Osteocyte (in vitro differentiated cells): Measurements from ENCODE around the gene LARP4B. TPM values are rescaled to one million over a fixed set of nuclear protein-coding genes. Genes with fewer than 3 reads are reported as not detected.

ENCODE experiments used
- DNase-seq: peaks from one replicate; pipeline ENCODE4 v3.0.0; 2021; ENCODE audit warnings: mixed read lengths; ENCODE audit not compliant: unreplicated experiment; ENCODE audit errors: extremely low spot score
- H3K27ac Mint-ChIP-seq: one replicate; pipeline ENCODE4 v1.8.0; 2021; ENCODE audit warnings: mild to moderate bottlenecking, mixed read lengths; ENCODE audit not compliant: unreplicated experiment
- H3K27me3 Mint-ChIP-seq: one replicate; pipeline ENCODE4 v1.8.0; 2021; ENCODE audit warnings: mixed read lengths; ENCODE audit not compliant: unreplicated experiment
- H3K36me3 Mint-ChIP-seq: one replicate; pipeline ENCODE4 v1.8.0; 2021; ENCODE audit warnings: mixed read lengths; ENCODE audit not compliant: unreplicated experiment
- H3K4me1 Mint-ChIP-seq: one replicate; pipeline ENCODE4 v1.8.0; 2021; ENCODE audit warnings: mixed read lengths; ENCODE audit not compliant: unreplicated experiment
- H3K4me3 Mint-ChIP-seq: one replicate; pipeline ENCODE4 v1.8.0; 2021; ENCODE audit warnings: mild to moderate bottlenecking, moderate library complexity, mixed read lengths; ENCODE audit not compliant: unreplicated experiment
- H3K9me3 Mint-ChIP-seq: one replicate; pipeline ENCODE4 v1.8.0; 2021; ENCODE audit warnings: mixed read lengths; ENCODE audit not compliant: unreplicated experiment
- CTCF ChIP-seq: fragments of 200-600 bp; sonication (generic); IDR thresholded peaks from 2 replicates; pipeline ENCODE4 v1.5.0; 2021; ENCODE audit warnings: antibody characterized with exemption, mild to moderate bottlenecking, moderate library complexity
- total RNA-seq: library from RNA; stranded (reverse); gene quantifications from 2 replicates; pipeline ENCODE4 v1.2.1, GENCODE V29; 2021

Gene LARP4B
- total RNA-seq, 1 donor from 2014 or later: 79.6 TPM

GRCh38 chr10:815338-816090, 116.0 kb downstream of the LARP4B start:
- peak; percentile 19 for TF ChIP-seq CTCF
- DNase-seq: no peak
- no peak overlapping the region for H3K4me3 Mint-ChIP-seq
- peaks cover 14% of the 10 kb centered on the region for H3K4me1 Mint-ChIP-seq
- no peaks in the 10 kb centered on the region for H3K27me3 Mint-ChIP-seq
- H3K36me3 Mint-ChIP-seq: peaks cover 40% of the 10 kb centered on the region
- no peaks in the 10 kb centered on the region for H3K9me3 Mint-ChIP-seq
- H3K27ac Mint-ChIP-seq: no peak overlapping the region

GRCh38 chr10:814536-815302, 116.8 kb downstream of the LARP4B start:
- peaks cover 10% of the 10 kb centered on the region for H3K4me1 Mint-ChIP-seq
- no peaks in the 10 kb centered on the region for H3K9me3 Mint-ChIP-seq
- no peak for DNase-seq
- no peaks in the 10 kb centered on the region for H3K27me3 Mint-ChIP-seq
- no peak for TF ChIP-seq CTCF
- no peak overlapping the region for H3K4me3 Mint-ChIP-seq
- no peak overlapping the region for H3K27ac Mint-ChIP-seq
- H3K36me3 Mint-ChIP-seq: peaks cover 36% of the 10 kb centered on the region

GRCh38 chr10:813286-813685, 118.2 kb downstream of the LARP4B start:
- Mint-ChIP-seq H3K4me3 (no peak overlapping the region), H3K9me3 (no peaks in the 10 kb centered on the region), H3K36me3 (peaks cover 39% of the 10 kb centered on the region), H3K27ac (no peak overlapping the region), H3K27me3 (no peaks in the 10 kb centered on the region), H3K4me1 (peaks cover 3% of the 10 kb centered on the region)
- no peak for TF ChIP-seq CTCF
- DNase-seq: no peak

- no peaks in the 10 kb centered on the region for H3K4me1 Mint-ChIP-seq
- no peak for DNase-seq
- H3K4me3 Mint-ChIP-seq: no peak overlapping the region
- no peak for TF ChIP-seq CTCF
- H3K27ac Mint-ChIP-seq: no peak overlapping the region
- H3K9me3 Mint-ChIP-seq: no peaks in the 10 kb centered on the region
- no peaks in the 10 kb centered on the region for H3K27me3 Mint-ChIP-seq
- peaks cover 40% of the 10 kb centered on the region for H3K36me3 Mint-ChIP-seq
Observed at GRCh38 chr10:812787-813186, 118.7 kb downstream of the LARP4B start.
